Measurements from ENCODE around the gene FAM13A.

- TF ChIP-seq EZH2 (IDR thresholded peaks at IDR 0.05; ENCODE audit: borderline replicate concordance) (no peak), CTCF (IDR thresholded peaks at IDR 0.05; ENCODE audit: poor library complexity) (no peak), EZH2phosphoT487 (IDR thresholded peaks at IDR 0.05; ENCODE audit: low read depth, severe bottlenecking, unreplicated experiment) (no peak)
These were observed 324.1 kb downstream of the FAM13A start for GRCh38 chr4:88732714-88733368.

Measured in hepatocyte (in vitro differentiated cells).